NCI-H774 (cell line): ENCODE results near the gene CAMK2A.
"Not testable (repeated sequence)": the region's sequence is repeated elsewhere in the genome, so short reads cannot be mapped to it uniquely, and the experiment has no call there.

Experiments used
- DNase-seq: peaks from one replicate; lab custom pipeline; 2025; lab: John Stamatoyannopoulos, UW

The CAMK2A gene

GRCh38 chr5:150234576-150235499 lies 54.7 kb downstream of the CAMK2A start:
- DNase-seq = no peak

DNA sequence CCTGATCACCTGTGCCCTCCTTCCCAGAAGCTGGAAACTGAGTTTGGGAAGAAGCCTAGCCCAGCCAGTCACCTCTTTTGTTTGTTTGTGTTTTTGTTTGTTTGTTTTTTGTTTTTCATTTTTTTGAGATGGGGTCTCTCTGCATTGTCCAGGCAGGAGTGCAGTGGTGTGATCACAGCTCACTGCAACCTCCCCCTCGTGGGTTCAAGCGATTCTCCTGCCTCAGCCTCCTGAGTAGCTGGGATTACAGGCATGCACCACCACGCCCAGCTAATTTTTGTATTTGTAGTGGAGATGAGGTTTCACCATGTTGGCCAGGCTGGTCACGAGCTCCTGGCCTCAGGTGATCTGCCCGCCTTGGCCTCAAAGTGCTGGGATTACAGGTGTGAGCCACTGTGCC lies 55.9 kb downstream of the CAMK2A start:
- DNase-seq = not testable (repeated sequence)

DNA sequence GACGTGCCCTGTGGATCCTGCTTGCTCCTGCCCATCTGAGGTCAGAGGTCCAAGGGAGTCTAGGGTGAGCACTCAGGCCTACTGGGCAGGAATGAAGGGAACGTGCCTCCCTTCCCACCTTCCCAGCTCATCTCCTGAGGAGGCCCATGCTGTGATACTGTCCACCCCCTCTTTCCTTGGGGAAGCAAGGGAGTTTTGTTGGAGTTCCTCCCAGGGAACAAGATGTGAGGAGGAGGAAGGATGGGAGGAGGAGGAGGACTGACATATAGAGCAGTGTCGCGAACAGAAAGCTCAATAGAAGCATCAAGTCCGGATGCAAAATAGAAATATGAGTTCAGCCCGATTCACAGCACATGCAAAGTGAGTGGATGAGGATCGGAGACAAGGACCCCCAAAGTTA lies 58.7 kb downstream of the CAMK2A start:
- no peak for DNase-seq

GRCh38 chr5:150229571-150229970 lies 60.0 kb downstream of the CAMK2A start:
- no peak for DNase-seq

DNA sequence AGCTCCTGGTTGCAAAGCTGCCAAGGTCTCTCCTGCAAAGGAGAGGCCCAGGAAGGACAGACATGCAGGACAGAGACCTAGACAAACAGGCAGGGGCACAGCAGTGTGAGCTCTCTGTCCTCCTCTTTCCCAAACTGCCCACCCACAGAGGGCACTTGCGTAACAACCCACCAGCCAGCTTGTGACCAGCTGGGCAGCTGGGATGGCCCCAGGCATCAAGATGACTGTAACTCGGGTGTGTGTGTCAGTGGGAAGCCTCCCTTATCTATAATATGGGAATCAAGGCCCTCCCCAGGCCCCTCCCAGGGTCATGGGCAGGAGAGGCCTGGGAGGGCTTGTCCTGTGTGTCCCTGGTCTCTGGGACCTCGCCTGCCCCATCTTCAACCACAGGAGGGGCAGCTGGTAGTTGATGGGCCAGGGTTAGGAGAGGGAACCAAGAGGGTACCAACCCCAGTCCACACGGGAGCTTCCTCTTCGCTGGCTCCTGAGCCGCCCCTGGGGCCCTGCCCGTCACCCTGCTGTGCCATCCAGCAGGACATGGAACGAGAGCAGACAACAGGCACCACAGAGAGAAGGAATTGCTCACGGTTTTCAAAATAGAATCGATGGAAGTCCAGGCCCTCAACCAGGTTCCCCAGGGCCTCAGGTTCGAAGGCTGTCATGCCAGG lies 61.8 kb downstream of the CAMK2A start:
- no peak for DNase-seq

- DNase-seq = no peak
Observed at GRCh38 chr5:150227036-150227435, 62.5 kb downstream of the CAMK2A start.

DNA sequence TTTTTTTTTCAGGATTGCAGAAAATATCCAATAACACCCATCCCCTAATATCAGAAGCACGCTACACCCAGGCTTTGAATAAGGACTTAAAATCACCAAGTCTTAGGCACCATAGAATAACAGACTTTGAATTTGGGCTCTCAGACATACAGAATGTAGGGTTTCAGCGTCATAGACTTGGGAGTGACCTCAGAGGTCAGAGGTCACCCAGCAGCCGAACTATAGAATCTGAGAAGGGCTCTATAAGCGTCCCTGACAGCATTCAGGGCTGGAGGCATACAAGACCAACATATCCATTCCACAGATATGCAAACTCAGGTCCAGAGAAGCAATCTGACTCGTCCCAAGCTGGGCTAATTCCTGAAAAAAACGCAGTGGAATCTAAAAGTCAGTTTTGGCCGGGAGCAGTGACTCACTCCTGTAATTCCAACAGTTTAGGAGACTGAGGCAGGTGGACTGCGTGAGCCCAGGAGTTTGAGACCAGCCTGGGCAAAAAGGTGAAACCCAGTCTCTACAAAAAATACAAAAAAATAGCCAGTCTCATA lies 65.0 kb downstream of the CAMK2A start:
- no peak for DNase-seq

- DNase-seq = no peak
Observed at GRCh38 chr5:150223474-150223873, 66.1 kb downstream of the CAMK2A start.

- DNase-seq = no peak
Observed at GRCh38 chr5:150222906-150223305, 66.7 kb downstream of the CAMK2A start.

DNA sequence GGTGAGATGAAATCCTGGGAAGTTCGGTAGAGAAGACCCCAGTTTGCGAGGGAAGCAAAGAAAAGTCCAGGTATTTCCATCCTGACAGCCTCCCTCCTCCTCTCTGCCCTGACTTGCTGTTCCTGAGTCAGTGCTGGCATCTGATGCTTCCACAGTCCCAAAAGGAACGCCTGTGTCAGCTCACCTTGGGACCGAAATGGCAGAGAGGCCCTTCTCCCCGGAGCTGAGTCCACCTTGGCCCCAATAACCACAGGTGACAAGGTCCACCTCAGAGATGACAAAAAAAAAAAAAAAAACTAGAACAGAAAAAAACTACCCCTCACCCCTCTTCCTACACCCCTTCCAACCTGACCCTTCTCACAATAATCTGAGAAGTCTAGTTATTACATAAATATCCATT lies 68.1 kb downstream of the CAMK2A start:
- no peak for DNase-seq

- no peak for DNase-seq
Observed at GRCh38 chr5:150219861-150220260, 69.7 kb downstream of the CAMK2A start.

- no peak for DNase-seq
Observed at GRCh38 chr5:150219142-150219541, 70.4 kb downstream of the CAMK2A start.

- no peak for DNase-seq
Observed at GRCh38 chr5:150218693-150219035, 70.9 kb downstream of the CAMK2A start.

GRCh38 chr5:150217873-150218692 lies 71.5 kb downstream of the CAMK2A start:
- DNase-seq = peak; percentile 57

DNA sequence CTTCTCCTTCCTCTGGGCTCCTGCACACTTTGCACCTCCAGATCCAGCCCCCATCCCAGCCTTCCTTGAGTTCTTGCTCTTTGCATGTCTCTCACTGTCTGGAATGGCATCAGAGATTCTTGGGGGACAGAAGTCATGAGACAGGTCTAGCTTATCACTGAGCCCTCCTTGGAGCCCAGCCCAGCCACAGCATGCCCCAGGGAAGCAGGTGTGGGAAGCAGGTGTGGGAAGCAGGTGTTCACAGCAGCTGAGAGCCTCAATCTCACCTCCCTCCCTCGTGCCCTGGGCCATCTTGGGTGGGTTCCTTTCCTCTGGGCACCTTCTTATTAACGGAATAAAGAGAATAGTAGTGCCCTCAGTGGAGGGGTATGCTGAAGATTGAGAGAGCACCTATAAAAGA lies 72.5 kb downstream of the CAMK2A start:
- no peak for DNase-seq

GRCh38 chr5:150215979-150216944 lies 73.3 kb downstream of the CAMK2A start:
- no peak for DNase-seq

- no peak for DNase-seq
Observed at GRCh38 chr5:150214289-150214688, 75.3 kb downstream of the CAMK2A start.

GRCh38 chr5:150213530-150213929 lies 76.0 kb downstream of the CAMK2A start:
- no peak for DNase-seq

DNA sequence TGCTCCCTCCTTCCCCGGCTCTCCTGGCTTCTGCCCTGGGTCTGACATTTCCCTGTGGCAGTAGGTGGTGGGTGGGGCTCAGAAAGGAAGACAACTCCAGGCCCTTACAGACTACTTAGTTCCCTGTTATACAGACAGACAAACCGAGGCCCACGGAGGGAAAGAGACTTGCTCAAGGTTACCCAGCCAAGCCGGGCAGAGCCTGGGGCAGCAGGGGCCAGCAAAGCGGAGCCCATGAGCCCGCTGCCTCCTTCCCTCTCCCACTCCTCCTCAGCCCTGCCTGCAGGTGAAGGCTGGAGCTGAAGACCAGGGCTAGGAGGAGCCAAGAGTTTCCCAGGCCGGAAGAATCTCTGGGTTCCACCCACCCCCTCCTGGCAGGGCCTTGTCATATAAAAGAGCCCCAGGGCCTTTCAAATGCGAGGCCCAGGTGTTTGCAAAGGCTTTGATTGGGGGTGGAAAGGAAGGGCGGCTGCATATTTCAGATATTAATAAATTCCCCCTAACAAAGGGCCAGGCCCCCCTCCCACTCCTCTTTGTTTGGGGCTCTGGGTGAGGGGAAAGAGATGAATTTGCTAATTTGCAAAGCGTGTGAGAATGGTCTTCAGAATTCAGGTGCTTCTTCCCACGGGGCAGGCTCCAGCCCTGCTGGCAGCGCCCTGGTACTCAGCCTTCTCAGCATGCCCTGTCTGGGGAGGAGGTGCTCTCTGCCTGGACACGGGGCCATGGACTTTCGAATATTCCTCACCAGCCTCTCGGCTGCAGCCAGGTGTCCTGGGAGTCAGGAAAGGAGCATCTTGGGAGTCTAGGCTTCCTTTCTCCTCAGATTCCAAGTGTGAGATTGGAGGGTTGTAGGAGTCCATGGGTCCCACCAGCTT lies 78.2 kb downstream of the CAMK2A start:
- no peak for DNase-seq

GRCh38 chr5:150210644-150211043 lies 78.9 kb downstream of the CAMK2A start:
- DNase-seq = no peak
